OCI-LY7 (cell line): Measurements from ENCODE around the gene P2RY8. TPM values are rescaled to one million over a fixed set of nuclear protein-coding genes. Genes with fewer than 3 reads are reported as not detected.

ENCODE experiments used
- BruUV-seq: library from RNA; stranded (reverse); fragments of 400-500 nt; replicated peaks from 2 replicates; lab custom pipeline; 2021; lab: Mats Ljungman, UMichigan
- CTCF ChIA-PET: fragments of 300-600 bp; sonication (Branson Sonifier 250); formaldehyde crosslinking; loops from one replicate; lab custom pipeline; 2022; ENCODE audit warnings: antibody characterized with exemption; ENCODE audit not compliant: unreplicated experiment; lab: Charles Lee
- POLR2A ChIA-PET: fragments of 300-600 bp; sonication (Branson Sonifier 250); formaldehyde crosslinking; loops from one replicate; lab custom pipeline; 2022; ENCODE audit warnings: antibody characterized with exemption; lab: Charles Lee
- DNase-seq: peaks from one replicate; pipeline ENCODE4 v3.0.0-alpha.2; 2015; ENCODE audit warnings: low spot score
- H2AFZ ChIP-seq: fragments of 200-600 bp; sonication (generic), shearing (Covaris generic); 2 replicates; pipeline ENCODE4 v1.6.1; 2014; ENCODE audit warnings: mild to moderate bottlenecking, antibody characterized with exemption, low read length, moderate library complexity
- H3K27ac ChIP-seq: fragments of 200-600 bp; sonication (generic); 2 replicates; pipeline ENCODE4 v1.5.1; 2014; ENCODE audit warnings: mixed run types, low read depth, mild to moderate bottlenecking, moderate library complexity, low read length, inconsistent platforms; ENCODE audit not compliant: poor library complexity, severe bottlenecking
- H3K36me3 ChIP-seq: fragments of 200-600 bp; sonication (generic); 2 replicates; pipeline ENCODE4 v1.6.1; 2014; ENCODE audit warnings: mild to moderate bottlenecking, antibody characterized with exemption, low read length, moderate library complexity, mixed read lengths; ENCODE audit not compliant: insufficient read depth
- H3K4me1 ChIP-seq: fragments of 200-600 bp; sonication (generic); 2 replicates; pipeline ENCODE4 v1.5.1; 2014; ENCODE audit warnings: mild to moderate bottlenecking, low read length; ENCODE audit not compliant: insufficient read depth, poor library complexity, severe bottlenecking
- H3K4me2 ChIP-seq: fragments of 200-600 bp; sonication (generic); 2 replicates; pipeline ENCODE4 v1.6.1; 2014; ENCODE audit warnings: mild to moderate bottlenecking, low read length
- H3K4me3 ChIP-seq: fragments of 200-600 bp; sonication (generic); 2 replicates; pipeline ENCODE4 v1.5.1; 2014; ENCODE audit warnings: mild to moderate bottlenecking, low read depth, low read length; ENCODE audit not compliant: poor library complexity, severe bottlenecking
- H3K79me2 ChIP-seq: fragments of 200-600 bp; sonication (generic); 2 replicates; pipeline ENCODE4 v1.6.1; 2016; ENCODE audit warnings: low read depth, mild to moderate bottlenecking, low read length, moderate library complexity, mixed read lengths; ENCODE audit not compliant: insufficient read depth
- H3K9me2 ChIP-seq: fragments of 200-600 bp; sonication (generic); 2 replicates; pipeline ENCODE4 v1.6.1; 2016; ENCODE audit warnings: mild to moderate bottlenecking, low read length, mixed read lengths; ENCODE audit not compliant: insufficient read depth
- H3K9me3 ChIP-seq: fragments of 200-600 bp; sonication (generic); 2 replicates; pipeline ENCODE4 v1.6.1; 2014; ENCODE audit warnings: mild to moderate bottlenecking, mixed run types, low read length, mixed read lengths
- H4K20me1 ChIP-seq: fragments of 200-600 bp; sonication (generic); 2 replicates; pipeline ENCODE4 v1.6.1; 2014; ENCODE audit warnings: mild to moderate bottlenecking, antibody characterized with exemption, low read length, moderate library complexity, mixed read lengths; ENCODE audit not compliant: insufficient read depth
- CTCF ChIP-seq: fragments of 200-600 bp; sonication (generic); conservative IDR thresholded peaks from 2 replicates; pipeline ENCODE4 v1.5.1; 2014; ENCODE audit warnings: mild to moderate bottlenecking, antibody characterized with exemption, low read length, moderate library complexity, mixed read lengths
- EZH2phosphoT487 ChIP-seq: fragments of 200-600 bp; sonication (generic); IDR thresholded peaks from 2 replicates; pipeline ENCODE4 v1.6.1; 2018; ENCODE audit warnings: low read depth, borderline replicate concordance, mild to moderate bottlenecking, mixed run types, antibody characterized with exemption, low read length, moderate library complexity, mixed read lengths
- intact Hi-C: fragments of 100-400 bp; cut with micrococcal nuclease; formaldehyde crosslinking; loops from one replicate; pipeline ENCODE4 v1.10.0; 2022; ENCODE audit not compliant: unreplicated experiment
- total RNA-seq, 2 experiments: library from RNA; depleted of rRNA in 1 of 2; stranded (reverse); fragments of >200 nt in 1 of 2; shearing (Covaris generic) in 1 of 2; gene quantifications; 2 replicates each; pipeline ENCODE4 v1.2.3, GENCODE V29; 2014 to 2022

Gene P2RY8
- total RNA-seq, 2 experiments from 2014 or later, result 110 to 149 TPM

- Histone ChIP-seq H3K27ac (peak overlapping the region; percentile 96), H3K4me3 (peak overlapping the region; percentile 33), H3K4me1 (peaks cover 90% of the 10 kb centered on the region), H3K9me3 (no peaks in the 10 kb centered on the region; the same call in 1 of the 2 replicates), H2AFZ (no peak overlapping the region), H4K20me1 (no peaks in the 10 kb centered on the region), H3K4me2 (peak overlapping the region; percentile 60), H3K79me2 (peaks cover 84% of the 10 kb centered on the region), H3K9me2 (no peaks in the 10 kb centered on the region), H3K36me3 (peaks cover 80% of the 10 kb centered on the region)
- intact Hi-C loops, result loop anchor here (1.0 to 2.0 kb wide), 5 partner anchors 9 to 35 kb away; no protein-coding TSS in a partner anchor
- CTCF ChIA-PET, result no interaction called here
- peak; percentile 25 for DNase-seq
- TF ChIP-seq EZH2phosphoT487 (no peak), CTCF (no peak)
- TSS peak; percentile 48 for BruUV-seq
- POLR2A ChIA-PET, result no interaction called here
Measured at GRCh38 chrX:1502853-1503252, 34.1 kb downstream of the P2RY8 start.

- H3K4me2 ChIP-seq, result peak overlapping the region; percentile 60
Measured at GRCh38 chrX:1502241-1502640, 34.7 kb downstream of the P2RY8 start.

More at GRCh38 chrX:1502241-1502640, 34.7 kb downstream of the P2RY8 start:
- Histone ChIP-seq H3K36me3 (peaks cover 80% of the 10 kb centered on the region), H3K79me2 (peaks cover 84% of the 10 kb centered on the region), H2AFZ (no peak overlapping the region), H3K4me1 (peaks cover 91% of the 10 kb centered on the region), H3K27ac (peak overlapping the region; percentile 96), H3K9me2 (no peaks in the 10 kb centered on the region), H3K9me3 (no peaks in the 10 kb centered on the region; the same call in 1 of the 2 replicates), H4K20me1 (no peaks in the 10 kb centered on the region), H3K4me3 (peak overlapping the region; percentile 33)
- intact Hi-C loops, result loop anchor here (1.0 to 2.0 kb wide), 5 partner anchors 8 to 34 kb away; no protein-coding TSS in a partner anchor
- no peak for TF ChIP-seq EZH2phosphoT487
- no peak for TF ChIP-seq CTCF
- BruUV-seq, result no TSS peak
- DNase-seq, result peak; percentile 98
- POLR2A ChIA-PET, result no interaction called here
- CTCF ChIA-PET, result no interaction called here
